HEK293 (cell line): ENCODE results near the gene C22orf39.

Experiments used
- CTCF ChIP-seq: fragments of 450-650 bp; formaldehyde crosslinking; IDR thresholded peaks from 2 replicates; pipeline ENCODE4 v1.5.1; 2016; ENCODE audit warnings: missing biosample characterization, missing genetic modification characterization
- SALL2 ChIP-seq: fragments of 450-650 bp; formaldehyde crosslinking; IDR thresholded peaks from 2 replicates; pipeline ENCODE4 v1.5.0; 2017; ENCODE audit warnings: missing biosample characterization, mild to moderate bottlenecking, missing genetic modification characterization, borderline replicate concordance
- ZFP3 ChIP-seq: fragments of 450-650 bp; formaldehyde crosslinking; IDR thresholded peaks from 2 replicates; pipeline ENCODE4 v1.5.1; 2016; ENCODE audit warnings: low read depth, missing biosample characterization, missing genetic modification characterization
- ZNF677 ChIP-seq: fragments of 450-650 bp; IDR thresholded peaks from 2 replicates; pipeline ENCODE4 v1.5.0; 2018; ENCODE audit warnings: missing biosample characterization, mild to moderate bottlenecking, missing genetic modification characterization, moderate library complexity
- ZNF792 ChIP-seq: fragments of 450-650 bp; formaldehyde crosslinking; IDR thresholded peaks from 2 replicates; pipeline ENCODE4 v1.5.1; 2016; ENCODE audit warnings: missing biosample characterization, missing genetic modification characterization
- TF ChIP-seq, protein P1 (sequence below): fragments of 450-650 bp; formaldehyde crosslinking; IDR thresholded peaks from 2 replicates; pipeline ENCODE4 v1.5.1; 2016; ENCODE audit warnings: missing biosample characterization, missing genetic modification characterization
- TF ChIP-seq, protein P2 (sequence below): fragments of 450-650 bp; IDR thresholded peaks from 2 replicates; pipeline ENCODE4 v1.5.1; 2018; ENCODE audit warnings: missing biosample characterization, missing genetic modification characterization

DNA sequence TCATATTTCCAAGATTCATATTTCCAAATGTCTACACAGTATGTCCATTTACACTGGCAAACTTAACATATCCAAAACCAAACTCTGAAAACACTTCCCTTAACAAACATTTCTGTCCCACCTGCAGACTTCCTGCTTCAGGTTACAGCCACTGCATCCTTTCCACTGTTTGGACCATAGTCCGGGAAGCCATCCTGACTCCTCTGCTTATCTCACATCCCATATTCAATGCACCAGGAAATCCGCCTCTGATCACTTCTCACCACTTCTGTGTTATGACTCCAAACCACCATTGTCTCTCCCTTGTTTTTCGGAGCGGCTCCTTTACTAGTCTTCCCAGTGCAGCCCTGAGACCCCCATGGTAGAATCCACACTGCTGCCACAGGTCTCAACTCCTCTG lies 46.0 kb downstream of the C22orf39 start:
- TF ChIP-seq CTCF (tag by site-specific recombination) (no peak), ZFP3 (tag by site-specific recombination) (no peak), SALL2 (tag by site-specific recombination) (no peak), ZNF677 (no peak), ZNF792 (tag by site-specific recombination) (no peak)
- TF ChIP-seq, protein P1, sequence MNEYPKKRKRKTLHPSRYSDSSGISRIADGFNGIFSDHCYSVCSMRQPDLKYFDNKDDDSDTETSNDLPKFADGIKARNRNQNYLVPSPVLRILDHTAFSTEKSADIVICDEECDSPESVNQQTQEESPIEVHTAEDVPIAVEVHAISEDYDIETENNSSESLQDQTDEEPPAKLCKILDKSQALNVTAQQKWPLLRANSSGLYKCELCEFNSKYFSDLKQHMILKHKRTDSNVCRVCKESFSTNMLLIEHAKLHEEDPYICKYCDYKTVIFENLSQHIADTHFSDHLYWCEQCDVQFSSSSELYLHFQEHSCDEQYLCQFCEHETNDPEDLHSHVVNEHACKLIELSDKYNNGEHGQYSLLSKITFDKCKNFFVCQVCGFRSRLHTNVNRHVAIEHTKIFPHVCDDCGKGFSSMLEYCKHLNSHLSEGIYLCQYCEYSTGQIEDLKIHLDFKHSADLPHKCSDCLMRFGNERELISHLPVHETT (tag by site-specific recombination) = no peak
- TF ChIP-seq, protein P2, sequence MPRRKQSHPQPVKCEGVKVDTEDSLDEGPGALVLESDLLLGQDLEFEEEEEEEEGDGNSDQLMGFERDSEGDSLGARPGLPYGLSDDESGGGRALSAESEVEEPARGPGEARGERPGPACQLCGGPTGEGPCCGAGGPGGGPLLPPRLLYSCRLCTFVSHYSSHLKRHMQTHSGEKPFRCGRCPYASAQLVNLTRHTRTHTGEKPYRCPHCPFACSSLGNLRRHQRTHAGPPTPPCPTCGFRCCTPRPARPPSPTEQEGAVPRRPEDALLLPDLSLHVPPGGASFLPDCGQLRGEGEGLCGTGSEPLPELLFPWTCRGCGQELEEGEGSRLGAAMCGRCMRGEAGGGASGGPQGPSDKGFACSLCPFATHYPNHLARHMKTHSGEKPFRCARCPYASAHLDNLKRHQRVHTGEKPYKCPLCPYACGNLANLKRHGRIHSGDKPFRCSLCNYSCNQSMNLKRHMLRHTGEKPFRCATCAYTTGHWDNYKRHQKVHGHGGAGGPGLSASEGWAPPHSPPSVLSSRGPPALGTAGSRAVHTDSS (tag by site-specific recombination) = no peak
